HG02610 (cell line): ENCODE measurements around the gene PCSK6.
"Not testable (repeated sequence)": the region's sequence is repeated elsewhere in the genome, so short reads cannot be mapped to it uniquely, and the experiment has no call there.

ENCODE experiments used
- ATAC-seq: cut with Tn5 transposase; IDR thresholded peaks from one replicate; pipeline ENCODE4 v1.9.1; 2021; ENCODE audit warnings: mild to moderate bottlenecking, moderate library complexity; ENCODE audit not compliant: unreplicated experiment

Gene PCSK6

DNA sequence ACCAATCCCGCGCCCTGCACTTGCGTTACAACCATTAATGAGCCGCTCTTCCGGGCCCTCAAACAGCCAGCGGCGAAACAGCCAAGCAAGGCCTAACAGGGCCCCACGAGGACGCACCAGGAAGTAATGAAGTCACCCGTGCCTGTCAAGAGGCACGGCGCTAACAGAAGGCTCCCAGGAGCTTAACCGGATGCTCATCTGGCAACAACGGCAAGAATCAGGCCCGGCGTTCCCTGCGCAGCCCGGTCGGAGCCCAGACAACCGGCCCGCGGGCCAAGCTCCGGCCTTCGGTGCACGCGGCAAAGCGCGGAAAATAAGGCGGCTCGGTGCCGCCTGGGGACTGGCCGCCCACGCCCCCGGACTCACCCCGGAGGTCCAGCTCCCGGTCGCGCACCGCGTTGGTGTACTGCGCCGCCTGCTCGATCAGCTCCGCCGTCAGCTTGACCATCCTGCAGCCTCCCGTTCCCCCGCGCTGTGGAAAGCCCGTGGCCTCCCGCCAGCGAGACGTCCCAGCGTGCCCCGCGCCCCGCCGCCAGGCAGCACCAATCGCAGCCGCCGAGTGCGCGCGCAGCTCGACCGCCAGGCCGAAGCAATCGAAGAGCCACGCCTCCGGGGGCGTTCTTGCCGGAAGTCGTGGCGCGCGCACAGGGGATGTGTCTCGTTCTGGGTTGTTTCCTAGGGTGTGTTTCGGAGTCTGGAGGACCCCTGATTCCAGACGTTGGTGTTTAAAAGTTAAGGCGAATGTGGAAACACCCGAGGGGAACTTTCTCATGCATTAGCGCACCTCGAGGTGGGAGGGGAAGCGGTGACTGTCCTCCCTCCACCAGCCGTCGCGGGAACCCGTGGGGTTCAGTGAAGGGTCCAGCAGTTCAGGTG lies 194.5 kb downstream of the PCSK6 start, which contains the start of gene SNRPA1:
TSS of gene SNRPA1 (minus strand) at position 518 of the 876 bp plus-strand sequence. CDS start at position 448, 70 bp downstream.
- ATAC-seq: peak; percentile 72

DNA sequence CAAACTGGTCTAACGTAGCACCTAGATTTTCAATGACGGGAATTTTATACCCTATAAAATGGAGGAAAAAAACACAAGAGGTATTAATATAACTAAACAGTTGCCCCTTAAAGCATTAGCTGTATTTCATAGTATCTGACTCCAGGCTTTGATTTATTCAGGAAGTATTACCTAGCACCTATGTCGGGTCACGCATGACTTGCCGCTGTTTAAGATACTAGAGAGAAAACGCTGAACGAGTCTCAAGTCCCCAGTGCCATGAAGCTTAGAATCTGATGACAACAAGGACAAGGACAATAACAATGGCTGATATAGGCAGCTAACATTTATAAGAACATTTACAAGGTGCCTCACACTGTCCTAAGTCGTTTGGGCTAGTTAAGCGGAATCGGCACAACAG lies 196.4 kb downstream of the PCSK6 start:
- ATAC-seq: no peak

DNA sequence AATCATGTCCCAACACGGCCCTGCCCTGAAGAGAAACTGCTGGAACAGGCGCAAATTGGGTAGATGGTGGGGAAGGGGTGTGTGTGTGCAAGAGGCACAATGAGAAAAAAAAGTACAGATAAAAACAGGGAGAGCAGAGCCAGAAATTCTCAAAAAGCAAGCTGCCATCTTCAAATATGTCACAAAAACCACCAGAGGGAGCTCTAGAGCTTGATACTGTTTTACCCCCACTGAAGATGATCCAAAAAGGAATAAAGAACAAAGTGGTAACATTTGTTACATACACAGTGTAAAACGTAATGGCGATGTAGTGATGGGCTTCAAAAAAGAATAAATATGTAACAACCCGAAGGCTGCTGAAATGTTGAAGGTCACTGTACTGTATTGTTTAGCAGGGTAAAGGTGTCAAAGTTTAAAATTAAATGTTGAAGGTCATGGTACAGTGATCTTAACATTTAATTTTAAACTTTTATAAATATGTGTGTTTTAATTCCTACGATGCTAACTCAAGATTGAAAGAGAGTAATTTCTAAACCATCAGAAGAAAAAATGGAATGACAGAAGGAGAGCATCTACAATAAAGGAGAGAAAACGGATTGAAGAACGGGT lies 200.5 kb downstream of the PCSK6 start:
- ATAC-seq: no peak

DNA sequence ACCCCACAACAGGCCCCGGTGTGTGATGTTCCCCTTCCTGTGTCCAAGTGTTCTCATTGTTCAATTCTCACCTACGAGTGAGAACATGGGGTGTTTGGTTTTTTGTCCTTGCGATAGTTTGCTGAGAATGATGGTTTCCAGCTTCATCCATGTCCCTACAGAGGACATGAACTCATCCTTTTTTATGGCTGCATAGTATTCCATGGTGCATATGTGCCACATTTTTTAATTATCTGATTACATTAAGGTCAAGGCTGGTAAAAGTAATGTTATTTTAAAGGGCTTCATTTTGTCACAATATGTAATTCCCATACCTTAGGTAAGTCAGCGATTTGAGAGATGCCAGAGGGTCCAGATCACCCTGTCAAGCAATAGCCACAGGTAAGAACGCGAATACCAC lies 202.2 kb downstream of the PCSK6 start:
- not testable (repeated sequence) for ATAC-seq

DNA sequence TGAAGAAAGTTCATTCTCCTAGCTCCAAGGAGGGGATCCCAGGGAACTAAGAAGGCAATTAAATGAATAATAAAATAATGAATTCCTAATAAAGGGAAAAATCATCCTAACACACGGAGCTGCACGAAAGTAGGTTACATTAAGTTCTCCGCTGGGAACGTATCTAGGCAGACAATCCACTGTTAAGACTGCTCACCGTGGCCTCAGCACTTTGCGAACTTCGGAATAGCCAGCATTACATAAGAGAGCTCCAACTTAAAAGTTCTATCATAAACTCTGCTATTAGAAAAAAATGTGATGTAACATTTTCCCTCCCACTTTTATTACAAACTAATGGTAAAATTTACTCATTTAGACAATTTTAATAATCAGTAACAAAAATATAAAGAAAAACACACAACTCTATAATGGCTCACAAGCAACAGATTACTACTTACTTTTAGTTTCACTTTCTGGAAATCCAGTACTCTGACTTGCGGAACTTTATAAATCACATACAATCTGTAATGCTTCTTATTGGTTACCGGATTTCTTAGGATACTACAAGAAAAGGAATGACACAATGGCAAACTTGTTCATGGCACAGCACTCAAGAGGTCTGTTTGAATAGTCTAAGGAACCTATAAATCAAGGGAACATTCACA lies 202.9 kb downstream of the PCSK6 start:
- no peak for ATAC-seq

DNA sequence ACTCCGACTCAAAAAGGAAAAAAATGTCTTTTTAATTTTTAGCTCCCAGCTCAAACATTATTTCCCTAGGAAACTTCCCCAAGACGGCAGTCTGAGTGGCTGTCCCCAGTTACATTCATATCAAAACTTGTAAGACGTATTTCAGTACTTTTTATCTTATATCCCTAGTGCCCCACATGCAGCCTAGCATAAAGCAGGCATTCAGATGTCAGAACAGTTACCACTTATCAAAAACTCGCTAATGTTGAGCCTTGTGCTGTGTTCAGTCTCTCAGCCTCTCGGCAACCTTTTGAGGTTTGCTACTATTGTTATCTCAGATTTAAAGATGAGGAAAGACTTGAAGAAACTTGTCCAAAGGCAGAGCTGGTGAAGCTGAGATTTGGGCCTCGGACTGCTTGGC lies 205.6 kb downstream of the PCSK6 start:
- ATAC-seq: no peak

DNA sequence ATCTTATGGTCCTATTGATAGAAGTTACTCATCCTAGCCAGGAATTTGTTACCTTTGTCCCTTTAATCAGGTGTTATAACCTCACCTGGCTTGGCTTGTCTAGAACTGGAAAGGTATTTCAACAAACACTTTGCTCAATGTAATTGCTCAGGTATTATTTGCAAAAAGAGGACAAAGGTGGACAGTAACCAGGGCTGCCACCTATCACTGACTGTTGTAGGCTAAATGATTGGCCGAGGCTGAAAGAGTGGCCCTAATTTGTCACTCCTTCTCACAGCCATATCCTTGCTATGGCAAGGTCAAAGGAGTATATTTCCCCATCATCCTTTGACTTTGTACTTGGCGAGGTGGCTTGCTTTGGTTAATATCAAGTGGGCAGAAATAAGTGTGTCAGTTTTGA lies 209.5 kb downstream of the PCSK6 start:
- no peak for ATAC-seq

DNA sequence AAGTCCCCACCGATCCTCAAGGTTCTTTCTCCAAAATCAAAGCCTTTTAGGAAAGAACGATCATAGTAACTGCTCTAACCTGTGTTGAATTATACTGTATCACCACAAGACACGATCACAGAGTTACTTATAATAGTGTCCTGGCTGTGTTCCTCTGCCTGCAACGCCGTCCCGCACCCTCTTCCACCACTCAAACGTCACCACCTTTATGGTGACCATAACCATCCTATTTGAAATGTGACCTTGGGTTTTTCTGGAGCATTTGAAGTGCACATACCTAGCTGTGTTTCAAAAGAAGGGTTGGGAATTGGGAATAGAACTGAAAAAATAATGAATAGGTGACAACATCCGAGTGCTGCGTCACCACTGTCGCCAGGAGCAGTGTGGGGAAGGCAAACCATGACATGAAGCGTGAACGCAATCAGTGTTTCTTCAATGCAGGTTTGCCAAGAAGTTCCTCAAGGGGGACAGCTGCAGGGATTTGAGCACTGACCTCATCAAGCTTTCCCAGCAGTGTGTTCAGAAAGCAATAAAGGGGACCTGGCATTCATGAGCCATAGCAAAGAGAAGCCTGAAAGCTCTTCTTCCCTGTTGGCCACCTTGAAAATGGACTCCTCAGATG lies 211.5 kb downstream of the PCSK6 start:
- ATAC-seq: no peak

DNA sequence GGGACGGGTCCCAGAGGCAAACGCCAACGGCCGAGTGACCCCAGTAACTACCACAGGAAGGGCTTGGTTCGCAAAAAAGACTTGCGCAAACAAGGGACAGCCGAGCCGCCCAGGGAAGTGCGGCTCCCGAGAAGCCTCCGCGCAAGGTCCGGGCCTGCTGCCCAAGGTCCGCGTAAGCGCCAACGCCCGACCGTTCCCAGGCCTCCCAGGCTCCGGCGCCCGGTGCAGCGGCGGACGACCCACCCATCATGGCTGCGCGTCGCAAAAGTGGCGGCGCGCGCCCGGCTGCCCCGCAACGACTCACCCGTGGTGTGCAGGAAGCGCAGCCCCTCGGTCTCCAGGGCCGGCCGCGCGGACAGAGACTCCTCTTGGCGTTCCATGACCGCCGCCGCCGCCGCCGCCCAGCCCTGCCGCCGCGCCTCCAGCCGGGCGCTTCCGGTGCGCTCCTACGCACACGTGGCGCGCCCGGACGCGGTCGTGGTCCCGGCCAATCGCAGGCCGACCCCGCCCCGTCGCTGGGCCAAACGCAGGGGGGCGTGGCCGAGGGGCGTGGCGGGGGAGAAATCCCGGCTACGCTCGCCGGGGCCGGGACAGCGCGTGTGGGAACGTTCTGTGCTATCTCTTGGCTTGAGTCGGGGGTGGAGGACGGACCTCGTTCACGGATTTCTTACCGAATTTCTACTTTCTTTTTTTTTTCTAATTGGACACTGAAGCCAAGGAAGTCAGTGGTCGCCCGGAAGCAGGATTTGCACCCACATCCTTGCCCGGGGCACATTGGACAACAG lies 212.3 kb downstream of the PCSK6 start, which contains the start of gene SELENOS:
TSS of gene SELENOS (minus strand) at position 448 of the 785 bp plus-strand sequence. CDS start at position 380, 68 bp downstream.
- ATAC-seq: peak; percentile 92

DNA sequence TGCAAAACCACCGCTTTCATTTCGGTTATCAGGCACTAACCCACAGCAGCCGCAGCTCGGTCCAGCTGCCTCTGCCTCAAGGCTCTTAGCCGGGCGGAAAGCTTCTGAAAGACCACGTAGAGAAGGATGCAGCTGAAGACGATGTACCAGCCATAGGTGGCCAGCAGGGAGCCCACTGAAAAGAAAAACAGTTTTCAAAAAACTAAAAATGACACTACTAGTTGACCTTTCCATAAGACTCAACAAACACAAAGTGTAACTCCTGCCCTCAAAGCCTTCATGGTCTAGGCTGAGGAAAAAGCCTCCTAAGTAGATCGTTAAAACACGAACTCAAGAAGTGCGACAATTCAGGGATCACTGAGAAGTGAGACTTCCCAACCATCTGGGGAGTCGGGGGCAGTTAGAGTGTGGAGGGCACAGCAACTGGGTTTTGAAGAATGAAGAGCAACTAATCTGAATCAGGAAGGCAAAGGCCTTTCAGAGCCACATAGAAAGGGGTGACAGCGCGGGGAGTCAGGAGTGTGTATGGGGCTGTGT lies 212.9 kb downstream of the PCSK6 start:
- ATAC-seq: no peak

DNA sequence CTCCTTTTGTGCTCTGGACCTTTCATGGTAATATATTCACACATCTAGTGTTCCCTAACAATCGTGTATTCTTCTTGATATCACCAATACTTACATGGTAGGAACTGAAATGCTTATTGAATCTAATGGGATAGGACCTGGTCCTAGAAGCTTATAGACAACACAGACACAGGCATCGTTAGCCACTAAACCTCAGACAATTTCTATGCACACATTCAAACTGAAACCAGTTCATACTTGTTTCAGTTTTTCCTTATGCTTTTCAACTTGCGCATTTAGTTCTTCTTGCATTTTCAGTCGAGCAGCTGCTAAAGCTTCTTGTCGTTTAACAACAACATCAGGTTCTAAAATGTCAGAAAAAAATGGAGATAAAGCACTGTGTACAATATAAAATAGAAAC lies 214.5 kb downstream of the PCSK6 start:
- peak; percentile 41 for ATAC-seq

DNA sequence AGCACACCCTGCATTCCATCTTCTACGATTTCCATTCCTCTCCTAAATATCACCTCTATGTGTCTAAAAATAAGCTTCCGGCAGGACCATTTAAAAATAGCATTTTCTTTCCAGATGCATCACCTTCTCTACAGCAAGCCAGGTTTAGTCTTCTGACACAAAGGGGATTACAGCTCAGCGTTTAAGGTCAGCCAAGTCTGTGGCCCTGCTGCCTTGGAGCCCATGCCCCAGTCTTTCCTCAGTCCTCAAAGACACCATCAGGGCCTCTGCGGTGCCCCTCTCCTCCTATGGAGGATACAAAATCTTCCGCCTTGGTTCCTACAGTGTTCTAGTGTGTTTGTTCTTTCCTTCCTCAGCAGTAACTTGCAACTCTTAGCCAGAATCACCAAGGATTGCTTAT lies 216.0 kb downstream of the PCSK6 start:
- no peak for ATAC-seq

DNA sequence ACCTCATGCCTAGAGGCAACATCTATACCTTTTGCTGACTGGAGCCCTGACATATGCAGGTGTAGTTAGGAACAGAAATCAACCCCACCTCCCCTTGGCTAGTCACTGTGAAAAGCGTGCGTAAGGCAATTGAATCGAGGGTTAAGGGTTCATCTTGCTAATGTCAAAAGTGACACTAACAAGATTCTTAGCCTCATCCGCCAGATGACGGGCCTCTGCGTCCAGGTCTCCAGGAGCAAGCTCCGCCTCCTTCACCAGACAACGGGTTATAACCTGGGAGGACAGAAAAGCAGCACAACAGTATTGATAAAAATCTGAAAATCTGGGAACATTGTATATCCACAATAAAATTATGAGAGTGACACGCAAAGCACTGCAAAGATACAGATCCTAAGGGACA lies 216.9 kb downstream of the PCSK6 start:
- ATAC-seq: no peak

DNA sequence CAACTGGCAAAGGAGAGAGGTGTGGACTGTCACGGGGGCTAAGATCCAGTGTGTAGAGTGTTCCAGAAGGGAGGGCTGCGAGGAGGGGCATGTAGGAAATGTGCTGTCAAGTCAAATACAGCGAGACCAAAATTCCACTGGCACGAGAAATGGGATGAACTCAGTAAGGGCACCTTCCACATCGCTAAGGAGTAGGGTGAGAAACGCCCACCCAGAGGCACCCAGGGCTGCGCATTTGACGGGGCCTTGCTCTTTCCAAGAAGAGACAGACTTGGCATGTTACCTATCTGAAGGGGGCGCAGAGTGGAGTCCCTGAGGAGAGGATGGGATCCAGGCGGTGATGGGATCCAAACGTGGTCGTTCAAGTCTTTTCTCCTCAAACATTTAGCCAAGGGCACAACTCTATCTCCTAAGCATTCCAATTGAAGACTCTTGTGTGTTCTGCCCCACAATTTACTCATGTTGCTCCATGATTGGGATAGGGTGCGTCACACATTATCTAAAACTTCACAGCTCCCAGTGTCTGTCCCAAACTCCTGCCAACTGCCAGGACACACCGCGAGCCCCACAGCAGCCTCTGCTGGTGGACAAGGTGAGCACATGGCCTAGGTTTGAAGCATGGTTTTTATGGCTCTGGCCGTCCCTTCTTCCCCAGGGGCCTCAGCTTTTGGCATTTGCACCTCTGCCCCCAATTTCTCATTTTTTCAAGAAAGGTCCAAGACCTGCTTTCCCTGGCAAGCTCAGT lies 219.9 kb downstream of the PCSK6 start:
- no peak for ATAC-seq

DNA sequence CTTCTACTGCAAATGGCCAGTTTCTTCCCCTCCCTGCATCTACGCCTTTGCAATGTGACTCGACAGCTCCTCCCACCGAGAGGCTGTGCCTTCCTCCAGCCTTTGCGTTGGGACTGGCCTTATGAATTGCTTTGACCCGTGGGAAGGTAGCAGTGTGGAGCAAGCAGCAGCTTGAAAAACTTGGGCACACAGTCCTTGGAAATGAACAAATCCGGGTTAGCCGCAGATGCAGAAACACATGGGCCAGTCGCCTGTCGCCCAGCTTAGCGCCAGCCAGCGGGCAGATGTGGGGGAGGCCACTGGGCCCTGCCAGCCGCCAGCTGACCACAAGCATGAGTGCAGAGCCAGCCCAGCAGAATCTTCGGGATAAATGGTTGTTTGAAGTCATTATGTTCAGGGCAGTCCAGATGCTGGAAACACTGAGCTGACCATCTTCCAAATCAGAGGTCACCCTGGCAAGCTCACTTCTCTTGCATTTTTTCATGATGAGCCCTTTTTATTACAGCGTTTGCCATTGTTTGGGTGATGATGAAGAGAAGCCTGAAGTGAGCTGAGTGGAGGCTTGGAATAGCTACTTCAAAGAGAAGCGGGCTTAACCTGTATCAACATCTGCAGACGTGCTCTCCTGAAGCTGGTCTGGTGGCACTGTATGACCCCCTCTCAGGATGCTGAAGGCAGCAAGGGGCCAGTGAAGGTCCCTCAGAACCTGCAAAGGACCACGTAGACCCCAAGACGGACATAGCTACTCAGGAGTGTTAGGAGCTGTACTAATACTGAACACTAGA lies 222.0 kb downstream of the PCSK6 start:
- ATAC-seq: no peak

DNA sequence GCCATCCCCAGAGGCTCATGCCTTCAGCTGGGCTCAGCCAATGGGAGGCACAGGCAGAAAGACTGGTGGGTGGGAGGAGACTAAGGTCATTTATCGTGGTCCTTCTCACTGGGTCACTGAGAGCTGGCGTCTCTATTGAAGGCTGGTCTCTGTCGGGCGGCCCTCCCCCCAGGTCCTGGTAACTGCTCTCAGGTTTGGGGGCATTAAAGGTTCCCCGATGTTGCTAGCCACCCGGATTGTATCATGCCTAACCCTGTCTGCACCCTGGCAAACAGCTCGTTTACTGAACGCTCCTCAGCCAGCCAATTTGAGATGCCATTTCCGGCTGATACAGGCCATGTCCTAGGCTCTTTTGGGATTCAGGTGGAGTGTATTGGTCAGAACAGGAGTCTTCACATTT lies 222.7 kb downstream of the PCSK6 start:
- no peak for ATAC-seq

DNA sequence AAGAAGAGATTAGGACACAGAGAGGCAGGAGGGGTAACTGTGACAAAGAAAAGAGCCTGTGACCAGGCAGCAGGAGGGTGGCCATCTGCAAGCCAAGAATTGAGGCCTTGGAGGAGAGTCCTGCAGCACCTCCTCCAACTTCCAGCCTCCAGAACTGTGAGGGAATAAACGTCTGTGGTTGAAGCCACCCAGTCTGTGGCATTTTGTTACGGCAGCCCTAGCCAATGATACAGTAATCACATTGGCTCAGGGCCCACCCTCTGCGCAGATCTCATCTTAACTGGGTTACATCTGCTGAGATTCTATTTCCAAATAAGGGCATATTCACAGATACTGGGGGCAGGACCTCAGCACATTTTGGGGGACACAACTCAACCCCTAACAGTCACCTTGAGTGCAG lies 223.5 kb downstream of the PCSK6 start:
- ATAC-seq: no peak

DNA sequence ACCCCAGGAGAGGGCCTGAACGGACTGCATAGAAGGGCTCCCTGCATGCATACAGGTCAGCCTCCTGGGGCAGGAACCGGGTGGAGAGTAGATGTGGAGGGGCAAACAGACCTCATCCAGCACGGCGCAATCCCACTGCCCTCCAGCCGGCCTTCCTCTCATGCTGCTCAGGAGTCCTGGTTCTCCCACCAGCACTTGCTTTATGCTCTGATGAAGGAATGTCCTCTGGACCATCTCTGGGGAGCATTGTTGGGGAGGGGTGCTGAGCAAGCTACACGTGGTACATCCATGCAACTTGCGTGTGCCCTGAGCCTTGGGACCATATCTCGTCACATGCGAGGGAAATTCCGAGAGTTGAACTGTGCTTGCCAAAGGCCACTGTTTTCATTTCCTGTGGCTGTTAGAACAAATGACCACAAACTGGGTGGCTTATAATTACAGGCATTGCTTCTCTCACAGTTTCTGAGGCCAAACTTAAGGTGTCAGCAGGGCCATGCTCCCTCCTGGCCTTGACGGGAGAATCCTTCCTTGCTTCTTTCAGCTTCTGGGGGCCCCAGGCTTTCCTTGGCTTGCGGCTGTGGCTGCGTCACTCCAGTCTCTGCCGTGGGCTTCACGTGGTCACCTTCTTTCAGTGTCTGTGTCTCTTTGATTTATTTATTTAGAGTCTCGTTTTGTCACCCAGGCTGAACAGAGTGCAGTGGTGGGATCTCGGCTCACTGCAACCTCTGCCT lies 224.4 kb downstream of the PCSK6 start:
- ATAC-seq: no peak
